Erythroblast (primary cell): ENCODE results near the gene ZCCHC14.
A peak's percentile ranks its signal among the peaks of the same experiment; 100 is the strongest.

Source experiments
- GATA1 ChIP-seq: IDR thresholded peaks from 2 replicates; pipeline ENCODE4 v1.6.1; 2011; ENCODE audit warnings: low read depth, mild to moderate bottlenecking, control low read depth, low read length, moderate library complexity
- POLR2A ChIP-seq: IDR thresholded peaks from 2 replicates; pipeline ENCODE4 v1.6.1; 2011; ENCODE audit warnings: mild to moderate bottlenecking, low read length

- TF ChIP-seq POLR2A: peak; percentile 46
- no peak for TF ChIP-seq GATA1
These were observed 28.0 kb downstream of the ZCCHC14 start for GRCh38 chr16:87464691-87465300.
